ENCODE results near the gene POU2F2.

Gene POU2F2

DNA sequence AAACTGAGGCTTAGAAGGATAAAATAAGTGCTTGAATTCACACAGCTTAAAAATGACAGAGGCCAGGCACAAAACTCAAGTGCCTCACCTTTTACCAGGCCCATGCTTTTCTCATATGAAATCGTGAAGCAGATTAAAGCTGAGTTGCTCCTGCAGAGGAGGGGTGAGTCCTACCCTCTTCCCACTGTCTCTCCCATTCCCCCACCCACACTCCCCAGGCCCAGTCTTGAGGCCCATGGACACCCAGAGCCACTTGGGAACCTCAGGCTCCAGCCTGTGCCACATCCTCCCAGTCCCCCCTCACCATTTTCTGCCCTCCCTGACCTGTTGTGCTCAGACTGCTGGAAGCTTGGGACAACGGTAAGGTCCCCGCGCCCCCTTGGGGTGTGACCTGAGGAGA is 38.7 kb downstream of the POU2F2 start:
- FAIRE-seq (no peak), DNase-seq (ENCODE audit: insufficient read length, low spot score) (no peak)
- no peak for TF ChIP-seq POLR2A (IDR thresholded peaks at IDR 0.05; ENCODE audit: low read depth, low read length)

DNA sequence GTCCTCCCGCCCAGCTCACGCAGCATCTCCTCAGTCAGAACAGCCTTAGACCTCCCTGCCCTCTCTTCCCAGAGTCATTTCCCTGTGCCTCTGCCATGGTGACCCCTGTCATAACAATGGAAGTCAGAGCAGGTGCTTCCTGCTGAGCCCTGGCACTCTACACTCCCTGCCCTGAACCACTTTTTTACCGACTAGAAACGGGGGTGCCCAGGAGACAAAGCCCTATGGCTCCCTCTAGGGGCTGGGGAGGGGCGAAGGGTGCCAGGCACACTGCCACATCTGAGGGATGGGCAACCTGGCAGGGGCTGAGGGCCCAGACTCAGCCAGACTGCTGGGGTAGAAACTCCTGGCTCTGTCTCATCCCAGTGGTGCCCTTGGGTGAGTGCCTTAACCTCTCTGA is 39.9 kb downstream of the POU2F2 start:
- no peak for TF ChIP-seq POLR2A (IDR thresholded peaks at IDR 0.05; ENCODE audit: low read depth, low read length)
- peak; percentile 68 for DNase-seq (ENCODE audit: insufficient read length, low spot score)
- FAIRE-seq, result no peak

- TF ChIP-seq POLR2A (IDR thresholded peaks at IDR 0.05; ENCODE audit: low read depth, low read length), result no peak
- DNase-seq (ENCODE audit: insufficient read length, low spot score) (peak; percentile 51), FAIRE-seq (no peak)
These were observed 40.5 kb downstream of the POU2F2 start for GRCh38 chr19:42091742-42092141.

DNA sequence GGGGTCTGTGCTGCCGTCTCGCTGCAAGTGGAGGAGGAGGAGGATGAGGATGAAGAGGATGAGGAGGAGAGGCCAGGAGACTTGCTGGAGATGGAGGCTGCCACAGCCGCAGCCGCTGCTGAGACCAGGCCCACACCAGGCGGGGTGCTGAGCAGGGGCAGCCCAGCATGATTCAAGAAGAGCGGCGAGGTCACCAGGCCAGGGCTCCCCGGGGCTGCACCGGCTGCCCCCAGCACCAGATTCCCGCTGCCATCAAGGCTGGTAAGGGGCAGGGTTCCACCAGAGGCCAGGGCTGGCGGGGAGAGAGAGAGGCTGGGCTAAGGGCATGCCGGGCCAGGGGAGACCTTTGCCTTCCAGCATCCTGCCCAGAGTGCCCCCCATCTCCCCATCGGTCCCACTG is 40.9 kb downstream of the POU2F2 start:
- peak; percentile 8; the same call in 1 of the 2 replicates for TF ChIP-seq POLR2A (IDR thresholded peaks at IDR 0.05; ENCODE audit: low read depth, low read length)
- FAIRE-seq (no peak), DNase-seq (ENCODE audit: insufficient read length, low spot score) (no peak)

DNA sequence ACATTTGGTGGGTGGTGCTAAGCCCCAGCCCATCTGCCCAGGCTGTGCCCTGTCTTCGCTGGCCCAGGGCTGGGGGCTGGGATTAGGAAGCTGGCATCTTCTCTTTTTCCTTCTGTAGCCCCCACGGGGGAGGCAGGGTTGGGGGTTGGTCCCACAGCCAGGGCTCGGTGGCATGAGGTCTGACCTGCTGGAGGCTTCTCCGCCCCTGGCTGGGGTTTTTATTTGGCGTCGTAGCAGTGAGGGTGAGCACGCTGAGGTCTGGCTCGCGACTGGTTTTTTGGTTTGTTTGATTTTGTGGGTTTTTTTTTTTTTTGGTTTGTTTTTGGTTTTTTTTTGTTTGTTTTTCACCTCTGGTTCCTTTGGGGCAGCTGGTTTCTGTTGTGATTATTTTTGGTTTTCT is 41.6 kb downstream of the POU2F2 start:
- DNase-seq (ENCODE audit: insufficient read length, low spot score) (no peak), FAIRE-seq (no peak)
- no peak for TF ChIP-seq POLR2A (IDR thresholded peaks at IDR 0.05; ENCODE audit: low read depth, low read length)

DNA sequence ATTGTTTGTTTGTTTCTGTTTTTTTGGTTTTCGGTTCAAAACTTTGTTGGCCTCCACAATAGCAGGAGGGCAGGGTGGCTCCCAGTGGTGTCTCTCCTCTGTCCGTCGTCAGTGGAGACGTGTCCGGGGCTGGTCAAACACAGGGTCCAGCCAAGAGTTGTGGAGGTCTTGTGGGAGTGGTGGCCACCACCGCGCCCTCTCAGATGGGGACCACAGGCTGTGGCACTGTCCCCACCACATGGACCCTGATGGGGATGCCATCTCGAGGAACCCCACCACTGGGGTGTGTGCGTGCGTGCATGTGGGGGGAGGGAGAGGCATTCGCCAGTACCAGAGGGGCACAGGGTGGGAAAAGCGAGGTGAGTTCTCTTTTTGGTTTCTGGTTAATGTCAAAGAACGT is 42.5 kb downstream of the POU2F2 start:
- DNase-seq (ENCODE audit: insufficient read length, low spot score) (no peak), FAIRE-seq (no peak)
- TF ChIP-seq POLR2A (IDR thresholded peaks at IDR 0.05; ENCODE audit: low read depth, low read length), result no peak

GRCh38 chr19:42089191-42089750 is 43.0 kb downstream of the POU2F2 start:
- FAIRE-seq, result no peak
- DNase-seq (ENCODE audit: insufficient read length, low spot score), result no peak
- TF ChIP-seq POLR2A (IDR thresholded peaks at IDR 0.05; ENCODE audit: low read depth, low read length), result no peak

- TF ChIP-seq POLR2A (IDR thresholded peaks at IDR 0.05; ENCODE audit: low read depth, low read length), result peak; percentile 21; the same call in 1 of the 2 replicates
- FAIRE-seq, result no peak
- DNase-seq (ENCODE audit: insufficient read length, low spot score), result peak; percentile 78
These were observed 43.6 kb downstream of the POU2F2 start for GRCh38 chr19:42088471-42089190.

DNA sequence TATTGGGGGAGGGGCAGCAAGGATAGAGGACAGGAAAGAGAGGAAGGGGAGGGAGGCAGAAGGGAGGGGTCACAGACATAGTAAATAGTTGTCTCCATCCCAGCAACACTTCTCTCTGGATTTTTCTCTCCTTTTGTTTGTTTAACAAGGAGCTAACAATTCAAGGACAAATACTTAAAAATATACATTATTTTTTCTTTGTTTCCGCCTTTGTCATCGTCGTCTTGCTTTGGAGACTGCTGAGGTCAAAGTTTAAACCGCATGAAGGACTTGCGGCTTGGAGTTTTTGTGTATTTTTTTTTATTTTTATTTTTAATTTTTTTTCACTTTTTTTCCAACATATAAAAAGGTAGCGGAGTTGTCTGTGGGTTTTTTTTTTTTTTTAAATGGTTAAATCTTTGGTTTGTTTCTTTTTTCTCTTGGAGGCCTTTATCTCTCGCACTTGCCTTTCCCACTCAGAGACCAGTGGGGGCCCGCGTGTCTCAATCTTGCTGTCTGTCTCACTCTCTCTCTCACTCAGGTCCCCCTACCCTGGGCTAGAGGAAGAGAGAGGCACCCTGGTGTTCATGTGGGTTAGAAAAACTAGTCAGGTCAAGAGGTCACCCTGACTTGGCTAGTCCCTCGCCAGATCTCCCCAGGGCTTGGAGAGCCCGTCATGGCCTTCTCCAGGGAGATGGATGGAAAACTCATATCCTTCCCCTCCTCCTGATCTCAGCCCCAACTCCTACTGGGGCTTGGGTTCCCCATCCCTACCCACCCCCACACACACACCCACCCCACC is 45.3 kb downstream of the POU2F2 start:
- DNase-seq (ENCODE audit: insufficient read length, low spot score) (no peak), FAIRE-seq (no peak)
- no peak for TF ChIP-seq POLR2A (IDR thresholded peaks at IDR 0.05; ENCODE audit: low read depth, low read length)

DNA sequence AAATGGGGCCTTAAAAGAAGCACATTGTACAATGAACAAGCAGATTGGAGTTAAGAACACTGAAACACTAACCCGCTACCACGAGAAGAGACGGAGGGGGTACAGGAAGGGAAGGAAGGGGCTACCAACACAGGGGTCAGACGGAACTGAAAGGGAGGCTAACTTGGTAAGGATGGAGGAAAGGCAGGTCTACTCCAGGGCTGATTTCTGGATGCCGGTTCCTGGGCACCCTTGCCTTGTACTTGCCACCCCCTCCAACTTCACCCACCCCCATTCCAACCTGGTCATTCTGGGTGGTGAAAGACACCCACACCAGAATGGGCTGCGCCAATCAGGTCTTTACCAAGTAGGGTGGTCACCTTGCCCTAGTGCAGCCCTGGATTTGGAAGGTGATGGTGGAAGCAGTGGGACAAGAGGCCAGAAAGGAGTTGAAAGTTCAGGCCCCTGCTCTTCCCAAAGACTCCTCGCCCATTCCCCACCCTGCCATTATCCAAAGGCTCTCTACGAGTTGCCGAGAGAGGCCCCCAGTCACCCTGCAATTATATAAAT is 46.0 kb downstream of the POU2F2 start:
- DNase-seq (ENCODE audit: insufficient read length, low spot score) (no peak), FAIRE-seq (no peak)
- no peak for TF ChIP-seq POLR2A (IDR thresholded peaks at IDR 0.05; ENCODE audit: low read depth, low read length)

DNA sequence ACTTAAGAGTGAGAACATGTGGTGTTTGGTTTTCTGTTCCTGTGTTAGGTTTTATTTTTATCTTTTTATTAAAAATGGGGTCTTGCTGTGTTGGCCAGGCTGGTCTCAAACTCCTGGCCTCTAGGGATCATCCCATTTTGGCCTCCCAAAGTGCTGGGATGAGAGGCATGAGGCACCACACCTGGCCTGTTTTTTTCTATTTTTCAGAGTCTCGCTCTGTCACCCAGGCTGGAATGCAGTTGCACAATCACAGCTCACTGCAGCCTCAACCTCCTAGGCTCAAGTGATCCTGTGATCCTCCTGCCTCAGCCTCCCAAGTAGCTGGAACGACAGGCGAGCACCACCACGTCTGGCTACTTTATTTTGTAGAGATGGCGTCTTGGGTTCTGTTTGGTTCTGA is 48.7 kb downstream of the POU2F2 start:
- DNase-seq (ENCODE audit: insufficient read length, low spot score) (no peak), FAIRE-seq (no peak)

DNA sequence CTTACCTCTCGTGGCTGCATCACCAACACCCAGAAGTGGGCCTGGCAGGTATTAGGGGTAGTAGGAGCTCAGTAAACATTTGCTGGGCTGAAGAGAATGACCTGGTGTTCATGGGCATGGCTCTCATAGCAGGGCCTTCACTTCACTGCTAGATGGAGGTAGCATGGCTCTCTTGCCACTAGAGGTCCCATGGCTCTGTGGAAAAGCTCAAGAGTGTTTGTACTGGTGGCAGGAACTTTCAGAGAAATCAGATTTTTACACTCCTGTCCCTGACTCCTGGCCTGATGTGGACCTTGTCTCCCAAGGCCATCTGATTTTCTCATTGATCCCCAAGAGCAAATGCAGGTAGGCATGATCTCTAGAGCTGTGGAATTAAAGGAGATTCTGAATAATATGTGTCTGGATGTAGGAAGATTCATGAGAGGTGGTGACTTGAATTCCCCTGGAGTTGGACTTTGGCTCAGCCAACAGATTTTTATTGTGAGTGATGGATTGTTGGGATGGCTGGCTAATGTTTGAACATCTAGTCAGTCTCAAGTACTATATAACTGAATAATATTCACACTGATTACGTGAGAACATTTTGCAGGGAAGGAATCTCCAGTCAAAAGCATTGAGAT is 50.6 kb downstream of the POU2F2 start:
- DNase-seq (ENCODE audit: insufficient read length, low spot score) (peak; percentile 67), FAIRE-seq (no peak)

More for the DNA sequence above, 48.7 kb downstream of the POU2F2 start:
- no peak for TF ChIP-seq POLR2A (IDR thresholded peaks at IDR 0.05; ENCODE audit: low read depth, low read length)

DNA sequence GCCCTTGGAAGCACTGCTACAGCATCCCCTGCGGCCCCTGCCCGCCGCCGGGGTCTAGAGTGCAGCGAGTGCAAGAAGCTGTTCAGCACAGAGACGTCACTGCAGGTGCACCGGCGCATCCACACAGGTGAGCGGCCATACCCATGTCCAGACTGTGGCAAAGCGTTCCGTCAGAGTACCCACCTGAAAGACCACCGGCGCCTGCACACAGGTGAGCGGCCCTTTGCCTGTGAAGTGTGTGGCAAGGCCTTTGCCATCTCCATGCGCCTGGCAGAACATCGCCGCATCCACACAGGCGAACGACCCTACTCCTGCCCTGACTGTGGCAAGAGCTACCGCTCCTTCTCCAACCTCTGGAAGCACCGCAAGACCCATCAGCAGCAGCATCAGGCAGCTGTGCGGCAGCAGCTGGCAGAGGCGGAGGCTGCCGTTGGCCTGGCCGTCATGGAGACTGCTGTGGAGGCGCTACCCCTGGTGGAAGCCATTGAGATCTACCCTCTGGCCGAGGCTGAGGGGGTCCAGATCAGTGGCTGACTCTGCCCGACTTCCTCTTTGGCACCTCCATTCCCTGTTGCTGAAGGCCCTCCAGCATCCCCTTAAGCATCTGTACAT is 51.4 kb downstream of the POU2F2 start:
- DNase-seq (ENCODE audit: insufficient read length, low spot score), result no peak
- no peak for TF ChIP-seq POLR2A (IDR thresholded peaks at IDR 0.05; ENCODE audit: low read depth, low read length)
- no peak for FAIRE-seq

More for the DNA sequence above, 50.6 kb downstream of the POU2F2 start:
- no peak for TF ChIP-seq POLR2A (IDR thresholded peaks at IDR 0.05; ENCODE audit: low read depth, low read length)
